ENCODE measurements around the gene CABP7. TPM values are rescaled to one million over a fixed set of nuclear protein-coding genes. Genes with fewer than 3 reads are reported as not detected.

CABP7 gene
- under 1 TPM in 2 of 4 donors, not detected in 2; 0.13 to 0.19 TPM for total RNA-seq

DNA sequence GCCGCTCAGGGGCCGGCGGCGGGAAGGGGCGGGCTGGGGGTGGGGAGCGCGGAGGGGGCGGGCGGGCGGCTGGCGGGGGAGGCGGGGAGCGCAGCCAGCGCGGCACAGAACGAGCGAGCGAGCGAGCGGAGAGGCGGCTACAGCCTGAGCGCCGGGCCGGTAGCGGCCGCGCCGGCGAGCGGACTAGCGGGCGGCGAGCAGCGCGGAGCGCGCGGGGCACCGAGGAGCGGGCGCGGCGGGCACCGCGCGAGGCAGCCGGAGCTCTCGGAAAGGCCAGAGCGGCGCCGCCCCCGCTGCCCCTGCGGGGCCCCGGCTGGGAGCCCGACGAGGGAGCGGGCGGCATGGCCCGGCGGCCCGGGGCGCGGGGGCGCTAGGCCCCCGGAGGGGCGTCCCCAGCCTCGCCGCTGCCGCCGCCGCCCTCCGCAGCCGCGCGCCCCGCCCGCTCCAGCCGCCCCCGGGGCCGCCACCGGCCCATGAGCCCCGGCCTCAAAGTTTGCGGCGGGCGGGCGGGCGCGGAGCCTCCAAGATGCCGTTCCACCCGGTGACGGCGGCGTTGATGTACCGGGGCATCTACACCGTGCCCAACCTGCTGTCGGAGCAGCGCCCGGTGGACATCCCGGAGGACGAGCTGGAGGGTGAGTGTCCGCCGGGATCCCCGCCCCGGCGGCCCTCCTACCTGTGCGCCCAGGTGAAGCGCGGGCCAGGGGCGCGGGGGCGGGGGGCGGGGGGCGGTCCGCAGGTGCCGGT lies at the start of gene CABP7:
TSS of gene CABP7 (plus strand) at position 105 of the 747 bp plus-strand sequence. CDS start at position 527, 422 bp downstream.
- DNase-seq (ENCODE audit: low spot score) (no peak), ATAC-seq (ENCODE audit: low FRiP score) (no peak)
- TF ChIP-seq, protein P1, sequence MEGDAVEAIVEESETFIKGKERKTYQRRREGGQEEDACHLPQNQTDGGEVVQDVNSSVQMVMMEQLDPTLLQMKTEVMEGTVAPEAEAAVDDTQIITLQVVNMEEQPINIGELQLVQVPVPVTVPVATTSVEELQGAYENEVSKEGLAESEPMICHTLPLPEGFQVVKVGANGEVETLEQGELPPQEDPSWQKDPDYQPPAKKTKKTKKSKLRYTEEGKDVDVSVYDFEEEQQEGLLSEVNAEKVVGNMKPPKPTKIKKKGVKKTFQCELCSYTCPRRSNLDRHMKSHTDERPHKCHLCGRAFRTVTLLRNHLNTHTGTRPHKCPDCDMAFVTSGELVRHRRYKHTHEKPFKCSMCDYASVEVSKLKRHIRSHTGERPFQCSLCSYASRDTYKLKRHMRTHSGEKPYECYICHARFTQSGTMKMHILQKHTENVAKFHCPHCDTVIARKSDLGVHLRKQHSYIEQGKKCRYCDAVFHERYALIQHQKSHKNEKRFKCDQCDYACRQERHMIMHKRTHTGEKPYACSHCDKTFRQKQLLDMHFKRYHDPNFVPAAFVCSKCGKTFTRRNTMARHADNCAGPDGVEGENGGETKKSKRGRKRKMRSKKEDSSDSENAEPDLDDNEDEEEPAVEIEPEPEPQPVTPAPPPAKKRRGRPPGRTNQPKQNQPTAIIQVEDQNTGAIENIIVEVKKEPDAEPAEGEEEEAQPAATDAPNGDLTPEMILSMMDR (IDR thresholded peaks at IDR 0.05) = no peak

GRCh38 chr22:29670626-29671025 lies 49.2 kb upstream of the CABP7 start:
- TF ChIP-seq, protein P1 (IDR thresholded peaks at IDR 0.05) = no peak
- ATAC-seq (ENCODE audit: low FRiP score) (no peak), DNase-seq (ENCODE audit: low spot score) (no peak)

- ATAC-seq (ENCODE audit: low FRiP score) = no peak
- DNase-seq (ENCODE audit: low spot score) = no peak
- TF ChIP-seq, protein P1 (IDR thresholded peaks at IDR 0.05) = no peak
Observed at GRCh38 chr22:29673361-29674066, 46.3 kb upstream of the CABP7 start.

- DNase-seq (ENCODE audit: low spot score) (no peak), ATAC-seq (ENCODE audit: low FRiP score) (no peak)
- TF ChIP-seq, protein P1 (IDR thresholded peaks at IDR 0.05) = no peak
Observed at GRCh38 chr22:29674121-29674520, 45.7 kb upstream of the CABP7 start.

GRCh38 chr22:29679316-29679715 lies 40.5 kb upstream of the CABP7 start:
- ATAC-seq (ENCODE audit: low FRiP score) = no peak
- DNase-seq (ENCODE audit: low spot score) = no peak

DNA sequence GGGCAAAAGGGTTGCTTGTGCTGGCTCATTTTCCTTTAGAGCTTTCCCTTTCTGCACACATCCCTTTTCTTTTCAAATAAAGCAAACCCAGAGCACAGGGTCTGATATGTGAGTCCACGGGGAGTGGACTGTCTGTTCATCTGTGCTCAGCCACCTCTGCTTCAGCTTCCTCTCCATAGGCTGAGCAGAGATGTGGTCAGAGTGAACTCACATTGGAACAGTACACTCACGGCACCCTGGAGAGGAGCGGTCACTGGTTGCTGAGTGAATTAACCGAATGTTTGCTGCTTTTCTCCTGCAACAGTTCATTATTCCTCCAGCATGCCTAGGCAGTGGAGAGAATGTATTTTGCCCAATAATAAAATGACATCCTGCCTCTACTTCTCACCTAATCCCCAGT lies 36.3 kb upstream of the CABP7 start:
- no peak for ATAC-seq (ENCODE audit: low FRiP score)
- TF ChIP-seq, protein P1 (IDR thresholded peaks at IDR 0.05) = no peak
- DNase-seq (ENCODE audit: low spot score) = no peak

More at GRCh38 chr22:29679316-29679715, 40.5 kb upstream of the CABP7 start:
- TF ChIP-seq, protein P1 (IDR thresholded peaks at IDR 0.05) = no peak
